Measurements from ENCODE around the gene LYZ. TPM values are rescaled to one million over a fixed set of nuclear protein-coding genes. Genes with fewer than 3 reads are reported as not detected.

The LYZ gene
- total and polyA plus RNA-seq, 9 of the 15 experiments (the other 6 are each of a cell fraction or from before 2014, with no cell fraction given): 27.2 to 96.3 (median 42.1) TPM

GRCh38 chr12:69338120-69338859 is 9.9 kb upstream of the LYZ start:
- Histone ChIP-seq H3K27me3 (ENCODE audit: control insufficient read depth in 2 of 2, insufficient read depth in 2 of 2, low read length in 2 of 2) (no peaks in the 10 kb centered on the region), H3K9me1 (ENCODE audit: control insufficient read depth, insufficient read depth, low read length) (no peaks in the 10 kb centered on the region), H3K4me1 (replicated peaks in 1 of 2; ENCODE audit: control insufficient read depth in 2 of 2, insufficient read depth in 2 of 2, low read length in 2 of 2) (peaks cover 0 to 8% of the 10 kb centered on the region in 2 experiments; a peak in 3 of 5 replicates), H3K4me3 (no peak overlapping the region), H3K36me3 (ENCODE audit: control insufficient read depth, insufficient read depth, low read length) (no peaks in the 10 kb centered on the region), H3K9me3 (replicated peaks; ENCODE audit: control insufficient read depth, insufficient read depth, low read depth, low read length) (no peaks in the 10 kb centered on the region), H3K79me2 (ENCODE audit: control insufficient read depth, insufficient read depth, low read length) (no peaks in the 10 kb centered on the region), H3K9ac (ENCODE audit: insufficient read depth in 1 of 2, low read depth in 2 of 2, low read length in 2 of 2) (no peak overlapping the region), H3K27ac (ENCODE audit: extremely low read depth, low read depth, low read length) (no peak overlapping the region), H4K20me1 (replicated peaks; ENCODE audit: control insufficient read depth, insufficient read depth, low read length) (no peaks in the 10 kb centered on the region), H2AFZ (ENCODE audit: low read depth, low read length) (no peak overlapping the region), H3K4me2 (ENCODE audit: insufficient read depth, low read length) (no peak overlapping the region)
- ChIA-PET CTCF (ENCODE audit: low intra/inter-chr PET ratio) (no interaction called here), POLR2A (interaction anchor here (0.7 to 2.1 kb wide), 2 partner anchors 11 to 145 kb away, joined by 3 to 11 read pairs; no protein-coding TSS in a partner anchor)
- ATAC-seq (no peak), DNase-seq (ENCODE audit: extremely low read depth in 1 of 4, low spot score in 3 of 4) (no peak), FAIRE-seq (no peak)
- intact Hi-C loops (cut with micrococcal nuclease) (no loop called here), in situ Hi-C loops (cut with MboI) (no loop called here)
- no TSS peak for BruUV-seq (replicated peaks)
- 47% methylated on average over 3 of the region's 3 CpGs for WGBS (ENCODE audit: insufficient coverage, low coverage, missing lambda C conversion rate)
- TF ChIP-seq, protein P1, sequence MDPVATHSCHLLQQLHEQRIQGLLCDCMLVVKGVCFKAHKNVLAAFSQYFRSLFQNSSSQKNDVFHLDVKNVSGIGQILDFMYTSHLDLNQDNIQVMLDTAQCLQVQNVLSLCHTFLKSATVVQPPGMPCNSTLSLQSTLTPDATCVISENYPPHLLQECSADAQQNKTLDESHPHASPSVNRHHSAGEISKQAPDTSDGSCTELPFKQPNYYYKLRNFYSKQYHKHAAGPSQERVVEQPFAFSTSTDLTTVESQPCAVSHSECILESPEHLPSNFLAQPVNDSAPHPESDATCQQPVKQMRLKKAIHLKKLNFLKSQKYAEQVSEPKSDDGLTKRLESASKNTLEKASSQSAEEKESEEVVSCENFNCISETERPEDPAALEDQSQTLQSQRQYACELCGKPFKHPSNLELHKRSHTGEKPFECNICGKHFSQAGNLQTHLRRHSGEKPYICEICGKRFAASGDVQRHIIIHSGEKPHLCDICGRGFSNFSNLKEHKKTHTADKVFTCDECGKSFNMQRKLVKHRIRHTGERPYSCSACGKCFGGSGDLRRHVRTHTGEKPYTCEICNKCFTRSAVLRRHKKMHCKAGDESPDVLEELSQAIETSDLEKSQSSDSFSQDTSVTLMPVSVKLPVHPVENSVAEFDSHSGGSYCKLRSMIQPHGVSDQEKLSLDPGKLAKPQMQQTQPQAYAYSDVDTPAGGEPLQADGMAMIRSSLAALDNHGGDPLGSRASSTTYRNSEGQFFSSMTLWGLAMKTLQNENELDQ (CRISPR knock-in tag; IDR thresholded peaks at IDR 0.05; ENCODE audit: borderline replicate concordance): no peak
- TF ChIP-seq JUND (IDR thresholded peaks at IDR 0.05; ENCODE audit: borderline replicate concordance, low read depth, low read length) (no peak), JUND (tag; IDR thresholded peaks at IDR 0.05; ENCODE audit: borderline replicate concordance, low read depth, low read length) (no peak), SETDB1 (IDR thresholded peaks at IDR 0.05; ENCODE audit: low read length) (no peak), USF2 (CRISPR knock-in tag; IDR thresholded peaks at IDR 0.05) (no peak), HOXB6 (CRISPR knock-in tag; IDR thresholded peaks at IDR 0.05; ENCODE audit: borderline replicate concordance) (no peak), PHB (CRISPR knock-in tag; IDR thresholded peaks at IDR 0.05) (no peak), HDAC6 (IDR thresholded peaks at IDR 0.05; ENCODE audit: low read depth, low read length) (no peak), CHD1 (IDR thresholded peaks at IDR 0.05; ENCODE audit: low read length) (no peak), RNF2 (IDR thresholded peaks at IDR 0.05) (no peak)
- TF ChIP-seq, protein P2, sequence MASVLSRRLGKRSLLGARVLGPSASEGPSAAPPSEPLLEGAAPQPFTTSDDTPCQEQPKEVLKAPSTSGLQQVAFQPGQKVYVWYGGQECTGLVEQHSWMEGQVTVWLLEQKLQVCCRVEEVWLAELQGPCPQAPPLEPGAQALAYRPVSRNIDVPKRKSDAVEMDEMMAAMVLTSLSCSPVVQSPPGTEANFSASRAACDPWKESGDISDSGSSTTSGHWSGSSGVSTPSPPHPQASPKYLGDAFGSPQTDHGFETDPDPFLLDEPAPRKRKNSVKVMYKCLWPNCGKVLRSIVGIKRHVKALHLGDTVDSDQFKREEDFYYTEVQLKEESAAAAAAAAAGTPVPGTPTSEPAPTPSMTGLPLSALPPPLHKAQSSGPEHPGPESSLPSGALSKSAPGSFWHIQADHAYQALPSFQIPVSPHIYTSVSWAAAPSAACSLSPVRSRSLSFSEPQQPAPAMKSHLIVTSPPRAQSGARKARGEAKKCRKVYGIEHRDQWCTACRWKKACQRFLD (CRISPR knock-in tag; IDR thresholded peaks at IDR 0.05): no peak
- TF ChIP-seq, protein P3, sequence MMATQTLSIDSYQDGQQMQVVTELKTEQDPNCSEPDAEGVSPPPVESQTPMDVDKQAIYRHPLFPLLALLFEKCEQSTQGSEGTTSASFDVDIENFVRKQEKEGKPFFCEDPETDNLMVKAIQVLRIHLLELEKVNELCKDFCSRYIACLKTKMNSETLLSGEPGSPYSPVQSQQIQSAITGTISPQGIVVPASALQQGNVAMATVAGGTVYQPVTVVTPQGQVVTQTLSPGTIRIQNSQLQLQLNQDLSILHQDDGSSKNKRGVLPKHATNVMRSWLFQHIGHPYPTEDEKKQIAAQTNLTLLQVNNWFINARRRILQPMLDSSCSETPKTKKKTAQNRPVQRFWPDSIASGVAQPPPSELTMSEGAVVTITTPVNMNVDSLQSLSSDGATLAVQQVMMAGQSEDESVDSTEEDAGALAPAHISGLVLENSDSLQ (IDR thresholded peaks at IDR 0.05): no peak
